ENCODE measurements around the gene IL27RA. TPM values are rescaled to one million over a fixed set of nuclear protein-coding genes. Genes with fewer than 3 reads are reported as not detected.
A peak's percentile ranks its signal among the peaks of the same experiment; 100 is the strongest.
"Not testable (repeated sequence)": the region's sequence is repeated elsewhere in the genome, so short reads cannot be mapped to it uniquely, and the experiment has no call there.

The IL27RA gene
- total and polyA plus RNA-seq, 7 donors: 1.5 to 3.7 (median 2.8) TPM

DNA sequence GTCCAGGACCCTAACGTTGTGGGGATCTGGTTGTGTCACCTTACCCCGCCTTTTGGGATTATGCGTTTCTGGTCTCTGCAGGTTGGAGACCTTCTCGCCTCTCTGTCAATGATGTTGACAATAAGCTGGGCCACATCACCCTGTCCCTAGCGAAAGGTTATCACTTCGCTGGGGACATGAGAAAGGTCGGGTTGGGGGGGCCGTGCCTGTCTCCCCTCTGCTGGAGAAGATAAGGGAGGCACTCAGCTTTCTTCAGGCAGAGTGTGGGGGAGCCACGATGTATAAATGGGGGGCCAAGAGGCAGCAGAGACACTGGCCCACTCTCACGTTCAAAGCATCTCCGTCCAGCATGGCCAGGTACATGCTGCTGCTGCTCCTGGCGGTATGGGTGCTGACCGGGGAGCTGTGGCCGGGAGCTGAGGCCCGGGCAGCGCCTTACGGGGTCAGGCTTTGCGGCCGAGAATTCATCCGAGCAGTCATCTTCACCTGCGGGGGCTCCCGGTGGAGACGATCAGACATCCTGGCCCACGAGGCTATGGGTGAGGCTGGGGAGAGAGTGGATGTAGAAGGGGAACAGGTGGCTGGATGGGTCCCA lies 3.6 kb upstream of the IL27RA start, which contains the start of gene RLN3:
Gene RLN3 (plus strand): TSS at position 293 of the 595 bp plus-strand sequence. CDS start 57 bp downstream, at position 350.
- TF ChIP-seq, protein P1, sequence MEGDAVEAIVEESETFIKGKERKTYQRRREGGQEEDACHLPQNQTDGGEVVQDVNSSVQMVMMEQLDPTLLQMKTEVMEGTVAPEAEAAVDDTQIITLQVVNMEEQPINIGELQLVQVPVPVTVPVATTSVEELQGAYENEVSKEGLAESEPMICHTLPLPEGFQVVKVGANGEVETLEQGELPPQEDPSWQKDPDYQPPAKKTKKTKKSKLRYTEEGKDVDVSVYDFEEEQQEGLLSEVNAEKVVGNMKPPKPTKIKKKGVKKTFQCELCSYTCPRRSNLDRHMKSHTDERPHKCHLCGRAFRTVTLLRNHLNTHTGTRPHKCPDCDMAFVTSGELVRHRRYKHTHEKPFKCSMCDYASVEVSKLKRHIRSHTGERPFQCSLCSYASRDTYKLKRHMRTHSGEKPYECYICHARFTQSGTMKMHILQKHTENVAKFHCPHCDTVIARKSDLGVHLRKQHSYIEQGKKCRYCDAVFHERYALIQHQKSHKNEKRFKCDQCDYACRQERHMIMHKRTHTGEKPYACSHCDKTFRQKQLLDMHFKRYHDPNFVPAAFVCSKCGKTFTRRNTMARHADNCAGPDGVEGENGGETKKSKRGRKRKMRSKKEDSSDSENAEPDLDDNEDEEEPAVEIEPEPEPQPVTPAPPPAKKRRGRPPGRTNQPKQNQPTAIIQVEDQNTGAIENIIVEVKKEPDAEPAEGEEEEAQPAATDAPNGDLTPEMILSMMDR (IDR thresholded peaks at IDR 0.05): no peak
- H3K4me1 ChIP-seq: no peaks in the 10 kb centered on the region
- no peaks in the 10 kb centered on the region for H3K9me3 ChIP-seq
- no peak within 1 kb of the TSS for H3K4me3 ChIP-seq
- DNase-seq (no peak), ATAC-seq (no peak)
- H3K27me3 ChIP-seq (ENCODE audit: insufficient read depth in 3 of 3, low read length in 2 of 3): no peaks in the 10 kb centered on the region
- no peak within 1 kb of the TSS for H3K27ac ChIP-seq
- WGBS, 3 donors: 70 to 73% (median 72%) methylated on average over 24 of the region's 24 CpGs
- no peaks in the 10 kb centered on the region for H3K36me3 ChIP-seq (ENCODE audit: insufficient read depth in 1 of 2, low read depth in 1 of 2)
- intact Hi-C loops (cut with DNase I): no loop called here

DNA sequence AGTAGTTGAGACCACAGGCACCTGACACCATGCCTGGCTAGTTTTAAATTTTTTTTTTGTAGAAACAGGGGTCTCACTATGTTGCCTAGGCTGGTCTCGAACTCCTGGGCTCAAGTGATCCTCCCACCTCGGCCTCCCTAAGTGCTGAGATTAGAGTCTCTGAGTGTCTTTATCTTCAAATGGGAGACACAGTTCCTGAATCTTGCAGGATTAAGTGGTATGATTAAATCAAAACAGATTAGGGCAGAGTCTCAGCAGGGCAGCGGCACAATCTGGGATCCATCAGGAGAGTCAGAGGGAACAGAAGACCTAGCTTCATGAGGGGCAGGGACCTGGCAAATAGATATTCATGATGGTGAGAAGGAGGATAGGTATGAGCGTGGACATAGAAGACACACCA lies 2.7 kb upstream of the IL27RA start:
- intact Hi-C loops (cut with DNase I): no loop called here
- TF ChIP-seq, protein P1 (IDR thresholded peaks at IDR 0.05): no peak
- Histone ChIP-seq H3K4me3 (no peak overlapping the region), H3K36me3 (ENCODE audit: insufficient read depth in 1 of 2, low read depth in 1 of 2) (no peaks in the 10 kb centered on the region), H3K27ac (no peak overlapping the region), H3K9me3 (no peaks in the 10 kb centered on the region), H3K4me1 (no peaks in the 10 kb centered on the region), H3K27me3 (ENCODE audit: insufficient read depth in 3 of 3, low read length in 2 of 3) (no peaks in the 10 kb centered on the region)
- ATAC-seq (no peak), DNase-seq (no peak)
- WGBS, 3 donors: 76 to 79% (median 77%) methylated on average over 4 of the region's 4 CpGs

DNA sequence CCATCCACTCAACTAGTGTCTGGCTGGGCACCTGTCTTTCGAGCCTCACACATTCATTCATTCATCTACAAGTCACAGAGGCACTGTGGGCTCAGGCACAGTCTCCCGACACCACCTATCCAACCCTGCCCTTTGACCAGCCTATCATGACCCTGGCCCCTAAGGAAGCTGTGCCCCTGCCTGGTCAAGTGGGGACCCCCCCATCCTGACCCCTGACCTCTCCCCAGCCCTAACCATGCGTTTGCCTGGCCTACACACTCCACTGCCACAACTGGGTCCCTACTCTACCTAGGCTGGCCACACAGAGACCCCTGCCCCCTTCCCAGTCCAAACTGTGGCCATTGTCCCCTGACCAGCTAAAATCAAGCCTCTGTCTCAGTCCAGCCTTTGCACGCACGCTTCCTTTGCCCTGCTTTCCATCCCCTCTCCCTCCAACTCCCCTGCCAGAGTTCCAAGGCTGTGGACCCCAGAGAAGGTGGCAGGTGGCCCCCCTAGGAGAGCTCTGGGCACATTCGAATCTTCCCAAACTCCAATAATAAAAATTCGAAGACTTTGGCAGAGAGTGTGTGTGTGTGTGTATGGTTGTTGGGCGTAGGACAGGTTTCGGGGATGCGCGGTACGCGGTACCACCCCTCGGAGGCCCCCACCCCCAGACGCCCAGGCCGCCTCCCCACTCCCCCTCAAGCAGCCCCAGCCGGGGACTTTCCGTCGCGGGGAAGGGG lies 404 bp upstream of the IL27RA start:
- H3K27ac ChIP-seq: peak overlapping the region; percentile 68
- peak in 1 of 4 donors; percentile 14 for ATAC-seq

DNA sequence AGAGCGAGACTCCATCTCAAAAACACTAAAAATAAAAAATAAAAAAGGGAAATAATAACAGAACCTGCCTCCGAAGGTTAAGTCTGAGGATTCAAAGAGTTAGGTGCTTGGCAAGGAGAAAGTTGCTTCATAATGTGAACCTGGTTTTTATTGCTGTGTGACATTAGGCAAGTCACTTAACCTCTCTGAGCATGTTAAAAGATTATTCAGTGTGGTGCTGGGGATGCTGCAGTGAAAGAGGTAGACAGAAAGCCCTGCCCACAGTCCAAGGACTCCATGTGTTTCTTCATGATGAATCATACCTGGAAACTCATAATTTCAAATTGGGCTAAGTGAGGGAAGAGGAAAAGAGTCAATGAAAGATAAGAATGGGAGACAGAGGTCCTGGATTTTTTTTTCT lies 2.4 kb downstream of the IL27RA start:
- DNase-seq (no peak), ATAC-seq (no peak)
- intact Hi-C loops (cut with DNase I): no loop called here
- no peaks in the 10 kb centered on the region for H3K4me1 ChIP-seq
- H3K36me3 ChIP-seq (ENCODE audit: insufficient read depth in 1 of 2, low read depth in 1 of 2): no peaks in the 10 kb centered on the region
- H3K4me3 ChIP-seq: no peak overlapping the region
- 96 to 97% (median 97%) methylated on average over 2 of the region's 2 CpGs for WGBS, 3 donors
- H3K9me3 ChIP-seq: no peaks in the 10 kb centered on the region
- no peak overlapping the region for H3K27ac ChIP-seq
- H3K27me3 ChIP-seq (ENCODE audit: insufficient read depth in 3 of 3, low read length in 2 of 3): no peaks in the 10 kb centered on the region
- TF ChIP-seq, protein P1 (IDR thresholded peaks at IDR 0.05): no peak

More for the DNA sequence above, 404 bp upstream of the IL27RA start:
- Histone ChIP-seq H3K4me3 (peak overlapping the region; percentile 76), H3K27me3 (ENCODE audit: insufficient read depth in 3 of 3, low read length in 2 of 3) (no peaks in the 10 kb centered on the region), H3K36me3 (ENCODE audit: insufficient read depth in 1 of 2, low read depth in 1 of 2) (no peaks in the 10 kb centered on the region), H3K4me1 (no peaks in the 10 kb centered on the region), H3K9me3 (no peaks in the 10 kb centered on the region)
- TF ChIP-seq, protein P1 (IDR thresholded peaks at IDR 0.05): no peak
- peak in 1 of 2 donors; percentile 36 for DNase-seq
- 26 to 40% (median 31%) methylated on average over 14 to 20 of the region's 20 CpGs for WGBS, 3 donors
- intact Hi-C loops (cut with DNase I): no loop called here

DNA sequence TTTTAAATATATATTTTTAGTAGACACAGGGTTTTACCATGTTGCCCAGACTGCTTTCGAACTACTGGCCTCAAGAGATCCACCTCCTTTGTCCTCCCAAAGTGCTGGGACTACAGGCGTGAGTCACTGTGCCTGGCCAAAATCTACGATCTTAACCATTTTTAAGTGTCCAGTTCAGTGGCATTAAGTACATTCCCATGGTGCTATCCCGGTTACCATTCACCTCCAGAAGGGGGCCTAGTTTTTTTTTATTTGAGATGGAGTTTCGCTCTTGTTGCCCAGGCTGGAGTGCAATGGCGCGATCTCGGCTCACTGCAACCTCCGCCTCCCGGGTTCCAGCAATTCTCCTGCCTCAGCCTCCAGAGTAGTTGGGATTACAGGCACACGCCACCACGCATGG lies 3.6 kb downstream of the IL27RA start:
- H3K27me3 ChIP-seq (ENCODE audit: insufficient read depth in 3 of 3, low read length in 2 of 3); H3K4me1 ChIP-seq; intact Hi-C loops (cut with DNase I); ATAC-seq; H3K9me3 ChIP-seq; H3K4me3 ChIP-seq; H3K36me3 ChIP-seq (ENCODE audit: insufficient read depth in 1 of 2, low read depth in 1 of 2); H3K27ac ChIP-seq; DNase-seq: not testable (repeated sequence)
- WGBS, 3 donors: 90 to 93% (median 91%) methylated on average over 12 of the region's 12 CpGs

Data from psoas muscle (tissue), 8 donors.